OCI-LY1 (cell line): ENCODE data around the gene IGIP.

Experiments
- H2AFZ ChIP-seq: fragments of 200-600 bp; sonication (generic), shearing (Covaris generic); 2 replicates; pipeline ENCODE4 v1.6.0; 2014; ENCODE audit warnings: antibody characterized with exemption, mild to moderate bottlenecking, low read length
- H3F3A ChIP-seq: fragments of 200-600 bp; sonication (generic), shearing (Covaris generic); 2 replicates; pipeline ENCODE4 v1.6.0; 2014; ENCODE audit warnings: mild to moderate bottlenecking, antibody characterized with exemption, low read length, moderate library complexity; ENCODE audit not compliant: insufficient read depth
- H3K27ac ChIP-seq: fragments of 200-600 bp; sonication (generic); 2 replicates; pipeline ENCODE4 v1.5.1; 2014; ENCODE audit warnings: low read length, mixed run types, mild to moderate bottlenecking, low read depth; ENCODE audit not compliant: poor library complexity, severe bottlenecking
- H3K27me3 ChIP-seq: fragments of 200-600 bp; sonication (generic); 2 replicates; pipeline ENCODE4 v1.6.0; 2014; ENCODE audit warnings: antibody characterized with exemption, mild to moderate bottlenecking, low read length, moderate library complexity; ENCODE audit not compliant: insufficient read depth
- H3K36me3 ChIP-seq: fragments of 200-600 bp; sonication (generic); 2 replicates; pipeline ENCODE4 v1.6.1; 2014; ENCODE audit warnings: mild to moderate bottlenecking, antibody characterized with exemption, low read length, moderate library complexity, mixed read lengths; ENCODE audit not compliant: insufficient read depth
- H3K4me1 ChIP-seq: fragments of 200-600 bp; sonication (generic); 2 replicates; pipeline ENCODE4 v1.5.1; 2014; ENCODE audit warnings: mild to moderate bottlenecking, low read length, moderate library complexity; ENCODE audit not compliant: insufficient read depth, severe bottlenecking
- H3K4me2 ChIP-seq: fragments of 200-600 bp; sonication (generic), shearing (Covaris generic); 2 replicates; pipeline ENCODE4 v1.6.1; 2014; ENCODE audit warnings: low read length
- H3K4me3 ChIP-seq: fragments of 200-600 bp; sonication (generic); 2 replicates; pipeline ENCODE4 v1.5.1; 2014; ENCODE audit warnings: low read length, low read depth, mild to moderate bottlenecking, mixed read lengths; ENCODE audit not compliant: poor library complexity, severe bottlenecking
- H3K79me2 ChIP-seq: fragments of 200-600 bp; shearing (Covaris generic); 2 replicates; pipeline ENCODE4 v1.6.1; 2016; ENCODE audit warnings: mixed run types, low read length, mixed read lengths; ENCODE audit not compliant: insufficient read depth
- H3K9ac ChIP-seq: fragments of 200-600 bp; sonication (generic), shearing (Covaris generic); 2 replicates; pipeline ENCODE4 v1.6.1; 2014; ENCODE audit warnings: mild to moderate bottlenecking, low read length, mixed read lengths
- H3K9me2 ChIP-seq: fragments of 200-600 bp; sonication (generic), shearing (Covaris generic); 2 replicates; pipeline ENCODE4 v1.6.1; 2014; ENCODE audit warnings: low read depth, mild to moderate bottlenecking, low read length, mixed read lengths
- H3K9me3 ChIP-seq: fragments of 200-600 bp; shearing (Covaris generic); 2 replicates; pipeline ENCODE4 v1.6.1; 2014; ENCODE audit warnings: low read length, mixed read lengths
- H4K20me1 ChIP-seq: fragments of 200-600 bp; sonication (generic), shearing (Covaris generic); 2 replicates; pipeline ENCODE4 v1.6.0; 2016; ENCODE audit warnings: mild to moderate bottlenecking, low read length; ENCODE audit not compliant: insufficient read depth
- CTCF ChIP-seq: fragments of 200-600 bp; sonication (generic), shearing (Covaris generic); IDR thresholded peaks from 2 replicates; pipeline ENCODE4 v1.5.1; 2017; ENCODE audit warnings: mild to moderate bottlenecking, antibody characterized with exemption, low read length, moderate library complexity, mixed read lengths
- EZH2 ChIP-seq: fragments of 200-600 bp; sonication (generic), shearing (Covaris generic); IDR thresholded peaks from 2 replicates; pipeline ENCODE4 v1.8.0; 2017; ENCODE audit warnings: borderline replicate concordance, mixed run types, mild to moderate bottlenecking, antibody characterized with exemption, low read length, moderate library complexity, mixed read lengths

Gene IGIP

GRCh38 chr5:140107312-140108092 lies 18.2 kb upstream of the IGIP start:
- TF ChIP-seq EZH2 (no peak), CTCF (peak; percentile 15; the same call in 1 of the 2 replicates)
- Histone ChIP-seq H3F3A (no peaks in the 10 kb centered on the region; the same call in 1 of the 2 replicates), H3K4me3 (peak overlapping the region; percentile 79), H3K4me1 (peaks cover 24% of the 10 kb centered on the region), H3K9me2 (no peaks in the 10 kb centered on the region), H3K27me3 (no peaks in the 10 kb centered on the region), H2AFZ (peak overlapping the region; percentile 11; the same call in 1 of the 2 replicates), H3K9me3 (no peaks in the 10 kb centered on the region), H3K36me3 (no peaks in the 10 kb centered on the region), H3K79me2 (no peaks in the 10 kb centered on the region), H3K27ac (peak overlapping the region; percentile 37), H4K20me1 (no peaks in the 10 kb centered on the region), H3K4me2 (peak overlapping the region; percentile 82), H3K9ac (peak overlapping the region; percentile 82)

GRCh38 chr5:140108093-140109017 lies 17.4 kb upstream of the IGIP start:
- Histone ChIP-seq H3K4me3 (peak overlapping the region; percentile 79), H3K36me3 (no peaks in the 10 kb centered on the region), H3K27ac (no peak overlapping the region), H3F3A (no peaks in the 10 kb centered on the region; the same call in 1 of the 2 replicates), H3K27me3 (no peaks in the 10 kb centered on the region), H4K20me1 (no peaks in the 10 kb centered on the region), H3K9ac (peak overlapping the region; percentile 82), H3K79me2 (no peaks in the 10 kb centered on the region), H3K9me3 (no peaks in the 10 kb centered on the region), H3K4me2 (peak overlapping the region; percentile 82), H2AFZ (no peak overlapping the region), H3K4me1 (peaks cover 32% of the 10 kb centered on the region), H3K9me2 (no peaks in the 10 kb centered on the region)
- TF ChIP-seq CTCF (no peak), EZH2 (no peak)

- H3K4me1 ChIP-seq = peaks cover 35% of the 10 kb centered on the region
- H3K27ac ChIP-seq = no peak overlapping the region
- no peaks in the 10 kb centered on the region for H3K9me2 ChIP-seq
- no peaks in the 10 kb centered on the region for H3K36me3 ChIP-seq
- H4K20me1 ChIP-seq = no peaks in the 10 kb centered on the region
- peak overlapping the region; percentile 82 for H3K4me2 ChIP-seq
- no peaks in the 10 kb centered on the region; the same call in 1 of the 2 replicates for H3F3A ChIP-seq
- no peaks in the 10 kb centered on the region for H3K9me3 ChIP-seq
- peak overlapping the region; percentile 79 for H3K4me3 ChIP-seq
- no peaks in the 10 kb centered on the region for H3K27me3 ChIP-seq
- H3K9ac ChIP-seq = peak overlapping the region; percentile 82
- H3K79me2 ChIP-seq = no peaks in the 10 kb centered on the region
- TF ChIP-seq CTCF = no peak
- TF ChIP-seq EZH2 = no peak
- no peak overlapping the region for H2AFZ ChIP-seq
Measured at GRCh38 chr5:140109018-140109758, 16.5 kb upstream of the IGIP start.
